Muscle of back (tissue), 13 donors: Measurements from ENCODE around the gene GIMAP1. TPM values are rescaled to one million over a fixed set of nuclear protein-coding genes. Genes with fewer than 3 reads are reported as not detected.
A peak's percentile ranks its signal among the peaks of the same experiment; 100 is the strongest.
"Not testable (repeated sequence)": the region's sequence is repeated elsewhere in the genome, so short reads cannot be mapped to it uniquely, and the experiment has no call there.

Source experiments
- DNase-seq, 3 donors: peaks; one replicate each; pipeline versions ENCODE4 v3.0.0 to v3.0.0-alpha.2; 2013
- long read RNA-seq, 9 donors: transcript quantifications; one replicate each; lab custom pipeline, GENCODE V29; 2026
- polyA plus RNA-seq, 10 donors: library from polyadenylated mRNA; unstranded; fragments of 120-200 nt; gene quantifications; one replicate each; pipeline ENCODE4 v1.2.1, GENCODE V29; 2013; ENCODE audit not compliant: insufficient read length in 10 of 10

The GIMAP1 gene
- 1 to 10 TPM; 1.8 to 4.7 (median 2.9) TPM for polyA plus RNA-seq
- long read RNA-seq, donor 1, full-length matches to known transcripts = 3 of 3 reads
- long read RNA-seq, donor 1, partial matches to known transcripts = 0 of 3 reads
- long read RNA-seq, donor 1, other reads (novel, unspliced or antisense) = 0 of 3 reads
- long read RNA-seq, donor 2, full-length matches to known transcripts = 1 of 1 reads
- long read RNA-seq, donor 2, partial matches to known transcripts = 0 of 1 reads
- long read RNA-seq, donor 2, other reads (novel, unspliced or antisense) = 0 of 1 reads
- long read RNA-seq, donor 3 = 0 reads
- long read RNA-seq, donor 4, full-length matches to known transcripts = 1 of 1 reads
- long read RNA-seq, donor 4, partial matches to known transcripts = 0 of 1 reads
- long read RNA-seq, donor 4, other reads (novel, unspliced or antisense) = 0 of 1 reads
- long read RNA-seq, donor 5, full-length matches to known transcripts = 3 of 3 reads
- long read RNA-seq, donor 5, partial matches to known transcripts = 0 of 3 reads
- long read RNA-seq, donor 5, other reads (novel, unspliced or antisense) = 0 of 3 reads
- long read RNA-seq, donor 6, full-length matches to known transcripts = 3 of 3 reads
- long read RNA-seq, donor 6, partial matches to known transcripts = 0 of 3 reads
- long read RNA-seq, donor 6, other reads (novel, unspliced or antisense) = 0 of 3 reads
- long read RNA-seq, donor 7, full-length matches to known transcripts = 1 of 1 reads
- long read RNA-seq, donor 7, partial matches to known transcripts = 0 of 1 reads
- long read RNA-seq, donor 7, other reads (novel, unspliced or antisense) = 0 of 1 reads
- long read RNA-seq, donor 8, full-length matches to known transcripts = 4 of 4 reads
- long read RNA-seq, donor 8, partial matches to known transcripts = 0 of 4 reads
- long read RNA-seq, donor 8, other reads (novel, unspliced or antisense) = 0 of 4 reads
- long read RNA-seq, donor 9 = 0 reads

DNA sequence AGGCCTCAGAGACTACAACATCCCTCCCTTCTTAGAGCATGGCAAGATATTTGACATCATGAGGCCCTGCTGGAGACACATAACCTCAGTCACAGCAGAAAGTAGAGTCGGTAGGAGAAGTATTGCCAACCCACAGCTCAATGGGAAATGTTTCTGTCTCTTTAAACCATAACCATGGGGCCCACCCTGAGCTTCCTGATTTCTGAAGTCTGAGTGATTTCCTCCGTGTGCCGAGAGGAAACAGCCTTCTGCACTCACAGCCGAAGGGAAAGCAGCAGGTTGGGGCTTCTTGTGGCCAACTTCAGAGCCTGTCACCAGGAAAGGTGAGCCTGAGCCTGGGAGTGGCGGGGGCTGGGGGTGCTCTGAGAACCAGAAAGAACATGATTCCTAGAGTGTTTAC, at the start of gene GIMAP1:
Gene GIMAP1, plus strand, starts transcription at position 246 of the 400 bp plus-strand sequence. CDS start 2,435 bp downstream, outside the sequence.
- peak in 2 of 3 donors; percentile 30 to 32 for DNase-seq

- no peak for DNase-seq
These were observed 47.9 kb upstream of the GIMAP1 start for GRCh38 chr7:150668472-150668911.

GRCh38 chr7:150668977-150669376, 47.4 kb upstream of the GIMAP1 start:
- DNase-seq = no peak

DNA sequence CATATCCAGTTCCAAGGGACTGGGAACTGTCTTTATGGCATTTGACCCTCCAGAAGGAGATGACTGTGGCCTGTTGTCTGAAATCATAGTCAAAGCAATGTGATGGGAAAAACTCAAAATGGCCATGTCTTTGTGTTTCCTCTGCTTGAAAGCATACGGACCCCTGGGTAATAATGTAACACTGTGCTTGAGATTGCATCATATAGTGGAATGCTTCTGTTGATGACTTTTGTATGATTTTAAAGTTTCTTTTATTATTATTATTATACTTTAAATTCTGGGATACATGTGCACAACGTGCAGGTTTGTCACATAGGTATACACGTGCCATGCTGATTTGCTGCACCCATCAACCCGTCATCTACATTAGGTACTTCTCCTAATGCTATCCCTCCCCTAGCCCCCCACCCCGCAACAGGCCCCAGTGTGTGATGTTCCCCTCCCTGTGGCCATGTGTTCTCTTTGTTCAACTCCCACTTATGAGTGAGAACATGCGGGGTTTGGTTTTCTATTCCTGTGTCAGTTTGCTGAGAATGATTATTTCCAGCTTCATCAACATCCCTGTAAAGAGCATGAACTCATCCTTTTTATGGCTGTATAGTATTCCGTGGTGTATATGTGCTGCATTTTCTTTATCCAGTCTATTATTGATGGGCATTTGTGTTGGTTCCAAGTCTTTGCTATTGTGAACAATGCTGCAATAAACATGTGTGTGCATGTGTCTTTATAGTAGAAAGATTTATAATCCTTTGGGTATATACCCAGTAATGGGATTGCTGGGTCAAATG, 44.4 kb upstream of the GIMAP1 start:
- DNase-seq = not testable (repeated sequence)

DNA sequence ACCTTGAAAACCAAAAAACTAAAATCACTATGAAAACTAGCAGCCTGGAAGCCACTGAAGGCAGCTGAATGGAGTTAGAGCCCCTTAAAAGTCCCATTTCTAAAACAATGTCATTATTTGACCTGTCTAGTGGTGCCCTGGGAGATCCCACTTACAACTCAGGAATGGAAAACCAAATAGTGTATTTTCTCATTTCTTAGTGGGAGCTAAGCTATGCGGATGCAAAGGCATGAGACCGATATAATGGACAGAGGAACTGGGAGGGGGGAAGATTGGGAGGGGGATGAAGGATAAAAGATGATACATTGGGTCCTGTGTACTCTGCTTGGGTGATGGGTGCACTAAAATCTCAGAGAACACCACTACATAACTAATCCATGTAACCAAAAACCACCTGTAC, 40.7 kb upstream of the GIMAP1 start:
- no peak for DNase-seq

DNA sequence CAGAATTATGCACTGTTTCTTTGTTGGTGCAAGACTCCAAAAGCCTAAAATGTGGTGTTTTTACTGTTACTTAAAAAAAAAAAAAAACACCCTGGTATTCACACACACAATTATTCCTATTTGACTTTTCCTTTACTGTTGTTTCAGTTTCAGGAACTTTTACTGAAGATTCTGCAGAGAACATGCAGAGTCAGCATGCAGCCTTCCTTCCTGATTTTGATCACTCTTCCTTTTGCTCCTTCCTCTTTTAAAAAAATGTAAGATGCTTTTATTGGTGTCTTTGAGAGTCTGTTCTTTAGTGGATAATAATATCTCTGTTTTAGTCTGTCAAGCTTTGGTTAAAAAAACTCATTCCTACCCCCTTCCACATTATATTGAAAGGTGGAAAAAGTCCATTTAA, 40.1 kb upstream of the GIMAP1 start:
- not testable (repeated sequence) for DNase-seq

GRCh38 chr7:150676854-150677253, 39.6 kb upstream of the GIMAP1 start:
- not testable (repeated sequence) for DNase-seq

- DNase-seq = not testable (repeated sequence)
These were observed 37.8 kb upstream of the GIMAP1 start for GRCh38 chr7:150678601-150679000.

DNA sequence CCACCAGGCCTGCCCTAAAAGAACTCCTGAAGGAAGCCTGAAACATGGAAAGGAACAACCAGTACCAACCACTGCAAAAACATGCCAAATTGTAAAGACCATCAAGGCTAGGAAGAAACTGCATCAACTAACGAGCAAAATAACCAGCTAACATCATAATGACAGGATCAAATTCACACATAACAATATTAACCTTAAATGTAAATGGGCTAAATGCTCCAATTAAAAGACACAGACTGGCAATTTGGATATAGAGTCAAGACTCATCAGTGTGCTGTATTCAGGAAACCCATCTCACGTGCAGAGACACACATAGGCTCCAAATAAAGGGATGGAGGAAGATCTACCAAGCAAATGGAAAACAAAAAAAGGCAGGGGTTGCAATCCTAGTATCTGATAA, 36.0 kb upstream of the GIMAP1 start:
- DNase-seq = not testable (repeated sequence)

DNA sequence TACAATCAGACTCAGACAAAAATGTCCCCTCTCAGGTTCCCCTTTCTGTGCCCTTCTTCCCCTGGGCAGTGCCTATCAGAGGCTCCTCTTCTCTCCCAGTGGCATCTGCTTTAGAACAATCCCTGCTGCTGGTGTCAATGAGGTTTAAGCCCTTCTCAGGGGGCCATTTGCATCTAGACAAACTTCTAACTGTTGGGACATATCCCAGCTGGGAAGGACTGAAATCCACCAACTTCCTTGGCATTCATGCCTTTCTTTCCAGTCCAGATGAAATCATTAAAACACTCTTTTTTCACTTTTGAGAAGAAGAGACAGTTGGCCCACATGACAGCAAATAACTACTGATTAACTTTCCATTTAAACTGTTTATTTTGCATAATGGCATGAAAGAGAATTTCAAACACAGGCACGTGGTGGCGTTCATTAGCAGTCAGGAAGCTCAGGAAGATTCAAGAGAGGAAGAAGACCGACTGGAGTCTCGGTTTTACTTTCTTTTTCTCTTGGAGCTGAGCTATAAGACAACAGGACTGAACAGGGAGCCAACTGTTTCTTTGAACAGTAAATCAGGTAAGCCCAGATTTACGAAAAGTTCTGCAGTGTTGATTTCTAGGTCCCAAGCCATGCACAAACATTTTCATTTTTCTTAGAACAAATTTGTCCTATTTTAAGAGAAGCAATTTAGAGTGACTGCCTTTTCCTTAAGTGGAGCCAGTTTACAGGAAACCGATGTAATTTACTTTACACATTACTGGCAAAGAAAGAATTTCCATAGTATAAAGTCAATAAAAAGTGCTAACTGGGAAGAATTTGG, 31.0 kb upstream of the GIMAP1 start, which contains the start of gene GIMAP2:
Gene GIMAP2, plus strand, starts transcription at position 488 of the 811 bp plus-strand sequence. CDS start 1,354 bp downstream, outside the sequence.
- DNase-seq = peak in 2 of 3 donors; percentile 40 to 69

GRCh38 chr7:150686030-150686631, 30.3 kb upstream of the GIMAP1 start:
- peak in 1 of 3 donors; percentile 15 for DNase-seq

DNA sequence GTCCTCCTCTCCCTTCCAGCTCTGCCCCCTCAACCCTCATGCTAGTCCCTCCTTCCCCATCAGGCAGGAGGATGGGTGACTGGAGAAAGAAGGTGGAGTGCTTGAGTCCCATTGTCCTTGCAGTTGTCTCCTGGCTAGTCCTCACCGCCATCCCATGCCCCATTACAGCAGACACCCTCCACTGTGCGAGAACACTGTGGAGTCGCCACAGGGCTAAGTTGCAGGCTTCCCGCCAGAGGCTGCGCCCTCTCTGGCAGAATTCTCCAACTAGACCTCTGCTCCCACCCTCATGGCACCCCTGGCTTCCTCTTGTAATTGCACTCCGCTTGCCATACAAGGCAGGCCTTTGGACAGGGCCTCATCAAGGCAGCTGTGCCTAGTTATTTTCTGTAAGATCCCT, 27.8 kb upstream of the GIMAP1 start:
- no peak for DNase-seq

DNA sequence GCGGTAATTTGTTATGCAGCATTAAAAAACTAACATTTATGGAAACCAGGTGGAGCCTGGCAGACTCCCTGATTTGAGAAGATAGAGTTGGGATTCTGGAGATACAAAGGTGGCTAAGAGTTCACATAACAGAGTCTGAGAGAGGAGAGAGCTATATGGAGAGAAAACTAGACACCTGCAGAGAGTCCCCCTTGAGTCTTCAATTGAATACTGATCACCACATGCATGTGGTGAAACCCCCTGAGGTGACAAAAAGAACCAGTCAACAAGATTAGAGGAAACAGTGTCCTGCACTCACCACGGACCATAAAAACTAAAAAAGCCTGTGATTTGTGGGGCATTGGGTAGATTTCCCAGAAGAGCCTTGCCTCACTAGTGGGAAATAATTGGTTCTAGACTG, 20.8 kb upstream of the GIMAP1 start:
- no peak for DNase-seq

- no peak for DNase-seq
These were observed 13.2 kb upstream of the GIMAP1 start for GRCh38 chr7:150703209-150703608.

GRCh38 chr7:150715293-150715692, 1.1 kb upstream of the GIMAP1 start:
- no peak for DNase-seq

- no peak for DNase-seq
These were observed 675 bp upstream of the GIMAP1 start for GRCh38 chr7:150715738-150716137.

DNA sequence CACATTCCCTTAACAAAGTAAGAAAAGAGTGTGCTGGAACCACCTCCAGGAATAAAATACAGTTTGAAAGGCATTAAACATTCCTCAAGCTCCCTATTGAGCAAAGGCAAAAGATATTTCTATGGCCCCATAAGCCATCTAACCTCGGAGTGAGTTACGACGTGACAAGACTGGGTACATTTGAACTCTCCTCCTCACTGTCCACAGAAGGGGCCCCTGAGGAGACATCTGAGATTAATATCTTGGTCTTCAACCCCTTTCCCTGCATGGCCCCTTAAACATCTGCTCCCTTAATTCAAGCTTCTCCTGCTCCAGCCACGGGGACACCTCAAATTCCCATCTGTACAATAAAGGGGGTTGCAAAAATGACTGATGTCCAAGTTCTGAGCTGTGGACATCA, 526 bp downstream of the GIMAP1 start:
- peak in 1 of 3 donors; percentile 24 for DNase-seq

DNA sequence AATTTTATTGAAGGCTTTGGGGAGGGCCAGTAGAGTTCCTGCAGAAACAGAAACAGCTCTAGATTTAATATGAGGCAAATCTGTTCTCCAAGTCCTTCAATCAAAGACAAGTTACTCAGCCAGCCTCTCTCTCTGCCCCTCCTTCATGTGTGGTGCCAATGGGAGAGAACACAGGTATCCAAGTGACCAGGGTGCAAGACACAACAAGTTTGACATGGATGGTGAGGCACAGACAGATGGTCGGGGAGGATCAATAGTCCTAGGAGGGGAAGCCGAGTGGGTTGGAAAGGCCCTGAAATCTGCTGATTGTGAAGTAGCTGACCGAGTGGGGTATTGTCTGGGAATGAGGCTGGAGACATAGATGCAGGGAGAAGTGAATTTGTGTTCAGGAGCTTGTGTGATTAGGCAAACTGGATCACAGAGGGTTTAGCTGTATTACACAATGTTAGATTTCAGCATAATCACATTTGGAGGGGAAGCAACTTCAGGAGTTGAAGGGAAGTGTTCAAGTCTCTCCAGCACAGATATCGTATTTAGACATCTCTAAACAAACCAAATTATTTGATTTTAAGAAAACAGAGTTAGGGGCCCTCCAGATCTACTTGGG, 1.5 kb downstream of the GIMAP1 start:
- no peak for DNase-seq

DNA sequence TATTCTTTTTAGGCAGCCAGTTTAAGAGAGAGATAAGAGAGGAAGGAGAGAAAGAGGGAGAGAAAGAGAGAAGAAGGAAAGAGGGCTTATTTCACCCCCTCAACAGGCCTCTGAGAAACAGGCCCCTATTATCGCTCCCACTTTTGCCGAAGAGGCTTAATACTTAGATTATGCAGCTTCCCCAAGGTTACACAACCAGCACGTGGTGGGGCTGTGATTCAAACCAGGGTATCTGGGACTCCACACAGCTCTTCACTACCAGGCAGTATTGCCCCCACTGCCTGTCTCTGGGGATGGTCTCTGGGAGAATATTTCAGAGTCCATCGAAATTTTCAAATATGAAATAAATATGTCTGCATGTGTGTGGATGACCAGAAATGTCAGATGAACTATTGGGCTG, 3.0 kb downstream of the GIMAP1 start:
- DNase-seq = no peak
